Stimulated activated CD4-positive, alpha-beta T cell treated with anti-CD3 and anti-CD28 coated beads, Interleukin-4, amount 100 ng/mL, for 4 hours (primary cell): ENCODE data around the gene PRMT3.
"Not testable (repeated sequence)": the region's sequence is repeated elsewhere in the genome, so short reads cannot be mapped to it uniquely, and the experiment has no call there.

Experiments used
- DNase-seq, 2 experiments: peaks; one replicate each; pipeline ENCODE4 v3.0.0-alpha.2; 2020

The PRMT3 gene

DNA sequence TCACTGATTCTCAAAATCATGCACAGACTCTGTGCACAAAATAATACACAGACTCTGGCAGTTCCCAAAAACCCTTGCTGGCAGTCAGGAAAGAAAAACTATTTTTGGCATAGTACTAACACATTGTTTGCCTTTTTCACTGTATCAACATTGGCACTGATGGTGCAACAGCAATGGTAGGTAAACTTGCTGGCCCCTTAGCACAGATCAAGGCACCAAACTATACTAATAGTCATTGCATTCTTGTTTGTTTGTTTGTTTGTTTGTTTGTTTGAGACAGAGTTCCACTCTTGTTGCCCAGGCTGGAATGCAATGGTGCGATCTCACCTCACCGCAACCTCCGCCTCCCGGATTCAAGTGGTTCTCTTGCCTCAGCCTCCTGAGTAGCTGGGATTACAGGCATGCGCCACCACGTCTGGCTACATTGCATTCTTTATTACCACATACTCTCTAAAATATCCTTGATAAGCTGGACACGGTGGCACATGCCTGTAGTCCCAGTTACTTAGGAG, 130.9 kb downstream of the PRMT3 start:
- DNase-seq = no peak

DNA sequence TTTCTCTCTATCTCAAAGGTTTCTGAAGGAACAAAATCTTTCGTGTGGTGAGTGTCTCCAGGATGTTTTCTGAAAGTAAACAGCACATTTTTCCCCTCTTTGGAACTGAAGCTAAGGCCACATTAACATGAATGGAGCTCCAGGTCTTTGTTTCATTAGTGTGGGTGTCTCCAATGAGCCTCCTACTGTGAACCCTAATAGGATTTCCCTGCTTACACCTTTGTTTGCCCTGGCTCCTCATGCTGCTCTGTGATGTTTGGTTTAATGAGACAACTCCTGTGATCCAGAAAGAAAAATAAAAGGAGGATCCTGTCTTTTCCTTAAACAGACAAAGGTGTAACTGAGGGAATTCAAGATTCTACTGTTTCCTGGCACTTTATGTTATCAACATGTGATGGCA, 135.0 kb downstream of the PRMT3 start:
- DNase-seq = no peak

GRCh38 chr11:20529757-20530156, 142.2 kb downstream of the PRMT3 start:
- DNase-seq = no peak

- no peak for DNase-seq
Observed at GRCh38 chr11:20530942-20531703, 143.6 kb downstream of the PRMT3 start.

- no peak for DNase-seq
Observed at GRCh38 chr11:20535271-20535881, 147.9 kb downstream of the PRMT3 start.

DNA sequence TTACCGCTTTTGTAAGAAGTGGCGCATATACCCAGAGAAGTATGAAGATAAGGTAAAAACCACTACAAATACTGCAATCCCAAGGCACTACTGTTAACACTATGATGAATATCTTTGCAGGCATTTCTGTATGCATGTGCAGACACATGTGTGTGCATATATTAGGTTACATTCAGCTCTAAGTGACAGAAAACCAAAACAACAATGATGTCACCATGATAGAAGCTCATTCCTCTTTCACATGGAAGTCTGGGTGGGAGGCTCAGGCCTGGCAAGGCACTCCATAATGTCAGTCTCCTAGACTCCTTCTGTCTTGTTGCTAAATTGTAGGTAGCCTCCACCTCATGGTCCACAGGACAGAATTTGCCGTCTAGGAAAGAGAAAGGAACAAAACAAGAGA, 148.8 kb downstream of the PRMT3 start:
- DNase-seq = no peak

GRCh38 chr11:20536784-20537183, 149.3 kb downstream of the PRMT3 start:
- no peak for DNase-seq

- DNase-seq = no peak
Observed at GRCh38 chr11:20541503-20541902, 154.0 kb downstream of the PRMT3 start.

DNA sequence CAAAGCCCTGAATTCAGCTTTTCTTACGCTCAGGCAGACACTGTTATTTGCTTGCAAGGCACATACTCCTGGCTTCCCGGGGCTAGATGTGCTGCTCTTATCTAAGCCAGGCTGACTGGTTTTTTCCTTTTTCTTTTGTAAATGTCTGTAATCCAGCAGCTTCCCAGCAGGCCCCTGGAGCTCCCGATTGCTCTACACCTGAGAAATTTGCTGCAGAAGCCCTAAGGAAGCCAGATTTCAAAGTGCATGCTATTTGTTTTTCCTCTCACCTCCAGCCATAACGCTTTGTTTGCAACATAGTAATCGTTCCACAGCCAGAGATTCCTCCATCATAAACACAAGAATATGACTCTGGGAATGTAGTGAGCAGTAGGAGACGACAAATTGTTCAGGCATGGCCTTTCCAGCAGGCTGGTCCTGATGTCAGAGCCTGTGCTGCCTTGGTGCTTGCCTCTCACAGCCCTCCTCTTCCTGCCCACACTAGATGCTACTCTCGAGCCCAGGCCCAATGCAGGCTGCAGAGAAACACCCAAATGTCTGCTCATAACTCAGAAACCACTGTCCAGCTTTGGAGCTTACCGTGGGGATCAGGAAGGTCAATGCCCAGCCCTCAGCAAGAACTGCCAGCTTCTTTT, 157.2 kb downstream of the PRMT3 start:
- no peak for DNase-seq

DNA sequence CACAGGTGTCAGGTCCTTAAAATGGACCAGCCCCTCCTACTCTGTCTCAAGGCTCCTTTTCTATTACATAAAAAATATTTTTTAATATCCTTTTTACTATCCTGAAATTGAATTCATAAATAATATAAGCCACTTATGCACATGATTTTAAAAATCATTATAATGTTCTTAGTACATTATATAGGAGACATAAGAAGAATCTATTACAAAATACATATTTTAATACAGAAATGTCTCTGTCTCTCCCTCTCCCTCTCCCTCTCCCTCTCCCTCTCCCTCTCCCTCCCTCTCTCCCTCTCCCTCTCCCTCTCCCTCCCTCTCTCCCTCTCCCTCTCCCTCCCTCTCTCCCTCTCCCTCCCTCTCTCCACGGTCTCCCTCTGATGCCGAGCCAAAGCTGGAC, 159.9 kb downstream of the PRMT3 start:
- DNase-seq = no peak

DNA sequence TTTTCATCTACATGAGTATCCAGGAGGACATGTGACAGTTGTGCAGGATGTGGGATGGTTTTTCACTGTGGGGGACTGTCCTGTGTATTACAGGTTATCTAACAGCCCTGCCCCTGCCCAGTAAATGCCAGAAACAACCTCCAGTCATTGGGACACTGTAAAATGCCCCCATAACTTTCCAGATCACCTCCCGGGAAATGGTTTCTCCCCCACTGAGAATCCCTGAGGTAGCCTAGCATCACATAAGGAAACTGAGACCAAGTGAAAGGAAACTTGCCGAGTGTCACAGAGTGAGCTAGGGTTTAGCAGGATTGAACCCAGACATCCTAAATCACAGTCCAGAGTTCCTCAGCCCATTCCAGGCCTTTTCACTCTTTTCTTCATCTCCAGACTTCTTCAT, 163.6 kb downstream of the PRMT3 start:
- no peak for DNase-seq

DNA sequence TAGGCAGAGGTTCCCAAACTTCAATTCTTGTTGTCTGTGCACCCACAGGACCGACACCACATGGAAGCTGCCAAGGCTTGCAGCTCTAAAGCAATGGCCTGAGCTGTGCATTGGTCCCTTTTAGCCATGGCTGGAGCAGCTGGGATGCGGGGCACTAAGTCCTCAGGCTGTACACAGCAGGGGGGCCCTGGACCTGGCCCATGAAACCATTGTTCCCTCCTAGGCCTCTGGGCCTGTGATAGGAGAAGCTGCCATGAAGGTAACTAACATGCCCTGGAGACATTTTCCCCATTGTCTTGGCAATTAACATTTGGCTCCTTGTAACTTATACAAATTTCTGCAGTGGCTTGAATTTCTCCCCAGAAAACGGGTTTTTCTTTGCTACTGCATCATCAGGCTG, 168.3 kb downstream of the PRMT3 start:
- no peak for DNase-seq

DNA sequence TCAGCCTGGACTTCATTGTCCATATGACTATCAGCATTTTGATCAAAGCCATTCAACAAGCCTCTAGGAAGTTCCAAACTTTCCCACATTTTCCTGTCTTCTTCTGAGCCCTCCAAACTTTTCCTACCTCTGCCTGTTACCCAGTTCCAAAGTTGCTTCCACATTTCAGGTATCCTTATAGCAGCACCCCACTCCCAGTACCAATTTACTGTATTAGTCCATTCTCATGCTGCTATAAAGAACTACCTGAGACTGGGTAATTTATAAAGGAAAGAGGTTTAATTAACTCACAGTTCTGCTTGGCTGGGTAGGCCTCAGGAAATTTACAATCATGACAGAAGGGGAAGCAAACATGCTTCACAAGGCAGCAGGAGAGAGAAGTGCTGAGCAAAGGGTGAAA, 168.9 kb downstream of the PRMT3 start:
- DNase-seq = not testable (repeated sequence)

- no peak for DNase-seq
Observed at GRCh38 chr11:20558741-20559140, 171.2 kb downstream of the PRMT3 start.
